ENCODE measurements around the gene CBX5.
"Not testable (repeated sequence)": the region's sequence is repeated elsewhere in the genome, so short reads cannot be mapped to it uniquely, and the experiment has no call there.

Gene CBX5

GRCh38 chr12:54292083-54292930, 12.4 kb upstream of the CBX5 start:
- no peak for TF ChIP-seq CTCF (IDR thresholded peaks at IDR 0.05; ENCODE audit: extremely low read depth, missing control alignments)
- no peak for DNase-seq (ENCODE audit: low spot score)

- no peak for DNase-seq (ENCODE audit: low spot score)
- no peak for TF ChIP-seq CTCF (IDR thresholded peaks at IDR 0.05; ENCODE audit: extremely low read depth, missing control alignments)
Observed at GRCh38 chr12:54287261-54288157, 7.6 kb upstream of the CBX5 start.

GRCh38 chr12:54286042-54287030, 6.4 kb upstream of the CBX5 start:
- DNase-seq (ENCODE audit: low spot score): no peak
- TF ChIP-seq CTCF (IDR thresholded peaks at IDR 0.05; ENCODE audit: extremely low read depth, missing control alignments): no peak

- no peak for TF ChIP-seq CTCF (IDR thresholded peaks at IDR 0.05; ENCODE audit: extremely low read depth, missing control alignments)
- no peak for DNase-seq (ENCODE audit: low spot score)
Observed at GRCh38 chr12:54285150-54286041, 5.5 kb upstream of the CBX5 start.

- not testable (repeated sequence) for DNase-seq (ENCODE audit: low spot score)
Observed at GRCh38 chr12:54284070-54284780, 4.3 kb upstream of the CBX5 start.

GRCh38 chr12:54282949-54283593, 3.1 kb upstream of the CBX5 start:
- no peak for TF ChIP-seq CTCF (IDR thresholded peaks at IDR 0.05; ENCODE audit: extremely low read depth, missing control alignments)
- no peak for DNase-seq (ENCODE audit: low spot score)

GRCh38 chr12:54281694-54282093, 1.8 kb upstream of the CBX5 start:
- DNase-seq (ENCODE audit: low spot score): not testable (repeated sequence)

- not testable (repeated sequence) for DNase-seq (ENCODE audit: low spot score)
Observed at GRCh38 chr12:54281261-54281638, 1.3 kb upstream of the CBX5 start.

All from GM20000 (cell line).